HPDE6-E6E7 (cell line): ENCODE data around the gene TSPYL1.
"Not testable (repeated sequence)": the region's sequence is repeated elsewhere in the genome, so short reads cannot be mapped to it uniquely, and the experiment has no call there.

Experiments used
- DNase-seq: peaks from one replicate; pipeline ENCODE4 v3.0.0; 2011; ENCODE audit warnings: missing footprints; ENCODE audit errors: extremely low spot score

TSPYL1 gene

DNA sequence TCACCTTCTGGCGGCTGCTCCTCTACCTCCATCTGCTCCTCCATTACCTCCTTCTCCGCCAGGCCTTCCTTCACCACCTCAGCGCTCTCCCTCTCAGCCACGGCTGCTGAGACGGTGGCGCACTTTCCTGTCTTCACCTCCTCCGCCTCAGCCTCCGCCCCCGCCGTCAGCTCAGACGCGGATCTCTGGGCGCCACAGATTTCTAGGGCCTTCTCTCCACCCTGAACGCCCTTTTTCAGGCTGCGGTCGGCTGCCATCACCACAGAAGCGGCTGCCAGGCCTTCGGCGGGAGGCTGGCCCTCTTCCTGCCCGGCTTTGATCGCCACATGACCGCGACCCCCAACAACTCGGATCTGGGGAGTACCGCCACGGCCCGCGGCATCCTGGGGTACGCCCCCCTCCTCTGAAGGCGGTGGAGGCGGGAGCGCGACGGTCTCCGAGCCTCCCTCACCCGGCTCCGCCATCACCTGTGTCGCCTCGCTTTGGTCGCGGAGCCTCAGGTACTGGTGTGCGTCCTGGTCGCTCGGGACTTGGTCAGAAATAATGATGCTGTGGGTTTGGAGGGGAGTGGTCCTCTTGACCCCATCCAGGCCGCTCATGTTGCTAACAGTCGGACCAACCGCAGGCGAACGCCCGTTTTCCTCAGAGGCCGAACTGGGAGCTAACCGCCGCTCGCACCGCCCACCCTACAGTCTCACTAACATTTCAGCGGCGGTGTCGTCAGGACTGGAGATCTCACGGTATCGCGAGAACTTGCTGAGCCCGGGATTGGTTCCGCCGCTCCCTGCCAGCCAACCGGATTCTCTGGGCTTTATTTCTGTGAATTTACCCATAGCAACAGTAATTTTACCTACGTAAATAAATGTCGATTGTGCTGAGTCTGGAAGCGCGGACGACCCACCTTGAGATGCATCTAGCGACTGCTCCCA lies at the start of gene TSPYL1:
TSS of gene TSPYL1 (minus strand) at position 699 of the 929 bp plus-strand sequence. CDS start at position 599, 100 bp downstream.
- peak; percentile 92 for DNase-seq

DNA sequence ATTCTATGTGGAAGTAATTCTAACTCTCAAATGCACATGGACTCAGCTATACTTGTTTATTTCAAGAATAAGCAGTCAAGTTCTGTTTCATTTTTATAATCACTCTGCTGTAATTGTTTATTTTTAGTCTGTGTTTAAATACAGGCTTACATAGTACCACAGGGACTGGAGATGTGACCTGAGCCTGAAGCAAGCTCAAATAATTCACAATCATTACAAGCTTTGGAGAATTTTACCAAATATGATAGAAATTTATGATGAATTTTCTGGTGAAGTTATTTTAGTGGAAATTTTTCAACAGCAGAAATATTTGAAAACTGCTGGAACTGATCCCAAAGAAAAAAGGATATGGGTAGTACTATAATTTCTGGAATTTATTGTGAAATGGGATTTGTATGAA lies 49.4 kb upstream of the TSPYL1 start:
- no peak for DNase-seq

DNA sequence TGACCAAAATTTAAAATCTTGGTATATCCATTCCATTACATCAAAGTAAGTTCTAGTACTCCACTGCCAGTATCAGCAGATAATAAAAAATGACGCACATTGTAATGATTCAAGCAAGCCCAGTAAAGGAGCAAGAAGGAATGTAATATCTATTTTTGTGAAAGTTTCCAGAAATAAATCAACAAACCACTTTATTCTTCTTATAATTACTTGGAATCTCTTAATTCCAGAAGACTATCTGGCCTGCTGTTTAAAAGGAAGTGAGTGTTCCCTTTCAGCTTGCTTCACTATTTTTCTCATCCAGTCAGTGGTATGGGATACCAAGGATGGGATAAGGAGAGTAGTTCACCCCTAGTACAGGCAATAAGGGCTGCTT lies 48.8 kb upstream of the TSPYL1 start:
- no peak for DNase-seq

DNA sequence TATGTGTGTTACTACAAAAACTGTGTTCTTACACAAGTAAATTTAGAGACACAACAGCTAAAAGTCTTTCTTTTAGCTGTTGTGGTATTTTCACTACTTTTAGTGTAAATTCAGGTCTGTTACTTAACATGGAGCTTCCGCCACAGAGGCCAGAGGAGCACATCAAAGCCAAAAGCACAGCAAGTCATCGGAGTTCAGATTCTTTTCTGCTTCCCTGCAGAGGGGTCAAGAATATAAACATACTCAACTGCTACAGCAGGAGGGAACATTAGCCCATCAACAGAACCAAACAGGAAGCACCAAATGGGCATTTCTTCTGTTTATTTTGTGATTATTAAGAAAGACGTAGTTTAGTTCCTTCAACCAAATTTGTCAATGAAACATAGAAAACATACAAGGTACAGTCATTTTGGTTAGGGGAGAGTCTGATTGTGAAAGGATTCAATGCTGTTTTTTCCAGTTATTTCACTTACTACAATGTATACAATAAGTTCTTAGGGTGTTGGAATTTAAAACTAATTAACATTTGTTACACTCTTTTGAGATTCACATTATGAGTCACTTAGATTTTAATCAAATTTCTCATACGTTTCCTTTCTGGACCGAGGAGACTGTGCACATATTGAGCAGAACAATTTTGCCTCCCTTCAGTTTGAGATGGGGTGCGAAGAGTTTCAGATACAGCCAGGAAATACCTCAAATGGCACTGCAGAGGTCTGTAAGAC lies 48.2 kb upstream of the TSPYL1 start:
- no peak for DNase-seq

DNA sequence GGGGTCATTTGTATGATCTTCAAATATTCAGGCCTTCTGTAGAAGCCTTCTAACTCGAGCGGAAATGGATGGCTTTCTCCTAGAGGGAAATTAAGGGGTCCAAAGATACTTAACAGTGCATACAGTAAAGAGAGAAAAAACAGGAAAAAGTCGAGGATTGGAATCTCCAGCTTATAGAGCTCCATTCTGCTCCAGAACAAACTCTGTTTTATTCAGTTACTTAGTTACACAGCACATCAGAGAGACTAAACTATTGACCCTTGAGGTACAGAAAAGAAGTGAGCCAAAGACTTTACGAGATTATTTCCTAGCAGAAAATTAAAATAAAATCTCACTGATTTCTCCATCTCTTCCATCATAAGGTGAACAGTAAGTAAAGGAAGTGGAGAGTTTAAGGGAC lies 47.3 kb upstream of the TSPYL1 start:
- no peak for DNase-seq

DNA sequence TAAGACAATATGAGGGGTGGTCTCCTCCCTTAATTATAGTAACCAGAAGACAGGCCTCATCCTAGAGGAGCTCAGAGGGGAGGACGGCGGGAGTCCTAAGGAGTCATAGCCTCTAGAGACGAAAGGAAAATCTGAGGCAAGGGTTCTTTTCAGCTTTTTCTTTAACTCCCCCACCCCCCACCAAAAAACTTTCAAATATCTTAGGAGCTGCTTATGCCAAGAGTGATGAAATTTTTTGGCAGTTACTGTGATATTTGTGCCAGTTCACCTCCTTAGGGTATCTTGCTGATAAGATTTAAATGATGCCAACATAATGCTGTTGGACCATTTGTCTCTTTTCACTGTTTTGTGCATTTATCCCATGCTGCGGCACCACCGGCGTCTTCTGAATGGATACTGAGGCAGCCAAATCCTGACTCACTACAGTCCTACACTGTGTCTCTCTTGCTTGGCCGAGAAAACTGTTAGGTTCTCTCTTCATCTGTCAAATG lies 46.5 kb upstream of the TSPYL1 start:
- DNase-seq: no peak

DNA sequence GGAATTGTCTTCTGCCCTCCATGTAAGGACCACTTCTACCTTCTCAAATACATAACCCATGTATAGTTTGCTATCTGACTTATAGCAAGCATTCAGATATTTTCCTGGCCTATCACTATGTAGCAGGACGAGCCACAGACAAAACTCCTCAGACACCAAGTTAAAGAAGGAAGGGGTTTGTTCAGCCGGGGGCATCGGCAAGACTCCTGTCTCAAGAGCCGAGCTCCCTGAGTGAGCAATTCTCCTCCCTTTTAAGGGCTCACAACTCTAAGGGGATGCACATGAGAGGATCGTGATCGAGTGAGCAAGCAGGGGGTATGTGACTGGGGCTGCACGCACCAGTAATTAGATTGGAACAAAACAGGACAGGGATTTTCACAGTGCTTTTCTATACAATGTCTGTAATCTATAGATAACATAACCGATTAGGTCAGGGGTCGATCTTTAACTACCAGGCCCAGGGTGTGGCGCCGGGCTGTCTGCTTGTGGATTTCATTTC lies 46.0 kb upstream of the TSPYL1 start:
- not testable (repeated sequence) for DNase-seq

DNA sequence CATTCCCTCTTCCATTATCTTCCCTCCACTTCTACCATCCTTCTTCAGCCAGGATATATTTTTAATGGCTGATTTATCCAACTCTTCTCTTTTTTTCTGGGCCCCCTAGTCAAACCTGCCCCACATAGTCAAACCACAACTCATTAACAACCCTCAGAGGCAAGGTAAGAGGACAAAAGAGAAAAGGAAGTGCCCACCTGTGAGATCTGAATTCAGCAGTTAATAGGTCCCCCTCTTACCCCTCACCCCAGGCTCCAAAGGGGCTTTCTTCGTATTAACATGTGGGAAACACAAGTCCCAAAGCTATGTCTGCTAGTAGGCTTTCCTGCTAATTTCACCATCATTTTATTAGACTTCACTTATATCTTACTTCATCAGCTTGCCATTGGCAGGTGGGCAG lies 44.1 kb upstream of the TSPYL1 start:
- DNase-seq: no peak

DNA sequence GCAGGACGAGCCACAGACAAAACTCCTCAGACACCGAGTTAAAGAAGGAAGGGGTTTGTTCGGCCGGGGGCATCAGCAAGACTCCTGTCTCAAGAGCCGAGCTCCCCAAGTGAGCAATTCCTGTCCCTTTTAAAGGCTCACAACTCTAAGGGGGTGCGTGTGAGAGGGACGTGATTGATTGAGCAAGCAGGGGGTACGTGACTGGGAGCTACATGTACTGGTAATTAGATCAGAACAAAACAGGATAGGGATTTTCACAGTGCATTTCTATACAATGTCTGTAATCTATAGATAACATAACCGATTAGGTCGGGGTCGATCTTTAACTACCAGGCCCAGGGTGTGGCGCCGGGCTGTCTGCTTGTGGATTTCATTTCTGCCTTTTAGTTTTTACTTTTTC lies 42.2 kb upstream of the TSPYL1 start:
- DNase-seq: not testable (repeated sequence)

DNA sequence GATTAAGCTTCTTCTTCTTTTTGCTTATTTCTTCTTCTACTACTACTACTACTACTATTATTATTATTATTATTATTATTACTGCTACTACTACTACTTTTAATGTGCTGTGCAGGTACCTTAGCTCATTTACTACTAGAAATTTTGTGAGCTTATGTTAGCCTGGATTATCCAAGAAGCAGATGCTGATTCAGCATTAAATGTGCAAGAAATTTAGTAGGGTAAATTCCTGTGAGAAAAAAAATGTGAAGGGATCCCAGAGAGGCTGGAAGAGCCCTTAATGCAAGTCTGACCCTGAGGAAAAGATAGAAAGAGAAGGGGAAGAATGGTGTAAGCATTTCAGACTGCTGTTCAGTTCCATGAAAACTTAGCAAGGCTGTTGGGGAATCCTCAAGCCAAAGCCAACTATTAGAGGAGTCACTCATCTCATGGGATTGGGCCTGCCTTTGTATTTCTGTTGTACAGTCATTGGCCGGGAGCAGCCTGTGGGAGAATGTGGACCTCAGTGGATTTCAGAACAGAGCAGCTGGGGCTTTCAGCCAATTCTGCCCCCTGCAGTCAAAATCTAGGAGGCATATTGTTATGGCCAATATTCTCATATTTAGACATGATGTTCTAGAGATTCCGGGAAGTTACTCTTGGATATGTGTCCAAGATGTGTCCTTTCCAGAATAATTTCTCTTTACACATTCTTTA lies 37.2 kb upstream of the TSPYL1 start:
- DNase-seq: no peak

DNA sequence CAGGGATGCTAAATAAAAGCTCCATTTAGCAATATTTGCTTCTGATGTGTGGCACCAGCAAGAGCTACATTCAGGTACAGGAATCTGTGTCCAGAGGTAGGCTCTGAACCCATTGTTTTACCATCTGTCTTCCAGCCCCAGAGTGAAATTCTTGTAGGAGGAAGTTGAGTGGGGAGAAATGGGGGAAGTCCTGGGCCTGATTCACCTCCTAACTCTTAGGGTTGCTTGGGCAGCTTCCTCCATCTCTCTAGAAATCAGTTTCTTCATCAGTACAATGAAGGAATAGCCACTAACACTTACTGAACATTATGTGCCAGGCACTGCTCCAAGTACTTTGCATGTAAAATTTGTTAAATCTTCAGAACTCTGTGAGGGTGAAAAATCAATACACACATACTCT lies 35.1 kb upstream of the TSPYL1 start:
- DNase-seq: no peak

DNA sequence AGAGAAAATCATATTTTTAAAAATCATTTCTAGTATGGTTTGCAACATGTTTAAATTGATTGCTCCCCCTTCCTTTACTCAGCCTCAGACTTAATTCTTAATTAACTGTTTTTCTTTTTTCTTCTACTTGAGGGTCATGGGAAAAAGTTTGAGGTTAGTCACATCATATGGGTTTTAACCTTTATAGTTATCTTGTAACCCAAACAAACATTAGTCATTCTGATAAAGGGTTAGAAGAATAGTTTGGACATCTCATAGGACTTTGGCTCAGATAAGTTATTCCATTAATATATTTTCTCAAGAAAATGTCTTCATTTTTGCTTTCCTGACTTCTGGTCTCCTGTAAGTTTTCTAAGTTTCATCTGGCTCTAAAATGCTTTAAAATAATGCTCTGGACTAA lies 34.5 kb upstream of the TSPYL1 start:
- DNase-seq: no peak

DNA sequence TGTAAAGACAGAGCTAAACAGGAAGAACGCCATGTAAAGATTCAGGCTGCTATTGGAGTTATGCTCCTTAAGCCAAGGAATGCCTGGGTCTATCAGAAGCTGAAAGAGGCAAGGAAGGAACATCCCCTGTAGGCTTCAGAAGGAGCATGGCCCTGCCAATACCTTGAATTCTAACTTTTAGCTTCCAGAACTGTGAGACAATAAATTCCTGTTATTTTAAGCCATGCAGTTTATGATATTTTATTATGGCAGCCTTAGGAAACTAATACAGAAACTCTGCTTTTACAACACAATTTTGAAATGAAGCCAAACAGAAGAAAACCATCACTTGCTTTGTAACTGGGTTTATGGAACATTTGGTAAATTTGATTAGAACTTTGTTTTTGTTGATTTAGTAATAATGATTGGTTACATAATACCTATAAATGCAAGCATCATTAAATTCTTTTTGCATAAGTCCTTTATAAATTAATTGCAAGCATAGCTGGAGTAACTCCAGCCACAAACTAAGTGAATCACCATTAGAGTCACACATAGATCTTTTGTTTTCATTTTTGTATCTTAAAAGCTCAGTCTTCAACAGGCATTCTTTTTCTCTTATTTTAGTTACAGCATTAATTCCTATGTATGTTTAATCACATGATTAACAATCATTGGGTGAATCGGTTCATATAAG lies 33.5 kb upstream of the TSPYL1 start:
- no peak for DNase-seq

DNA sequence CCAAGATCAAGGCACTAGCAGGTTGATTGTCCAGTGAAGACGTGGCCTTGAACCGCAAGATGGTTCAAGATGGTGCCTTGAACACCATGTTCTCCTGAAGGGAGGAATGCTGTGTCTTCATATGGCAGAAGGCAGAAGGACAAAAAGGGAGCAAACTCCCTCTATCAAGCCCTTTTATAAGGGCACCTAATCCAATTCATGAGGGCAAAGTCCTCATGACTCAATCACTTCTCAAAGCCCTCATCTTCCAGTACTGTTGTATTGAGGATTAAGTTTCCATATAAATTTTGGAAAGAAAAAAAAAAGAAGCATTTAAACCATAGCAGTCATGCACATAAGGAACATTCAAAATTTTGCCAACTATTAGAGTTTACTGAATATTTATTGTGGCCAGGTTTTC lies 29.9 kb upstream of the TSPYL1 start:
- DNase-seq: no peak

DNA sequence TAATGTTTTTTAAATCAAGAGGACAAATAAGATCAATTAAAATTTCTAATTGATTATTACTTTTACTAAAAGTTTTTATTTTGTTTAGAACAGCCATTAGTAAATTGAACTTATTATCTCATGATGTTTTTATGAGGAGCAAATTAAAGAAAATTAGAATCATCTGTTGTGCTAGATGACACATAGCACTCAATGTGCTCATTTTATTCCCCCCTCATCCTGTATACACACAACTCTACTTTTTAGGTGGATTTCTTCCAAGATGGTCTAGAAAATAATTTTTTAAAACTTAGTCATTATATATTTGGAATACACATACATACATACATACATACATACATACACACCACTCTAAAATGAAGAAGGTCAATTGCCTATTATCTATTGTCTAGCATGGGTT lies 29.3 kb upstream of the TSPYL1 start:
- DNase-seq: no peak

DNA sequence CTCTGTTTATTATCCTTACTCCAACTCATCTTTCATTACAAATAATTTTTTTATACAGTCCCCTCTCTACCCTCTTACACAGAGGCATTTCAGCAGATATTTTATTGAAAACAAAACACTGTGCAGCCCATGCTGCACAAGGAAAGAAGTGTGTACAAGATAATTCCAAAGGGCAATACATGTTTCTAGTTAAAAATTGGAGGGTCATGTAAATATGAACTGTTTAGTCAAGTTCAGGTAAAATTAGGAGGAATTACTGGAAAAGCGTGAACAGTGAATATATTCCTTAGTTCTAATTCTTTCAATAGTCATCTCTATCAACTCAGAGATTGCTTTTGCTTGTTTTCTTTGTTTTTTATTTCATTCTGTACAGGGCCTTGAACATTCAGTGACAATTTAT lies 27.9 kb upstream of the TSPYL1 start:
- no peak for DNase-seq

DNA sequence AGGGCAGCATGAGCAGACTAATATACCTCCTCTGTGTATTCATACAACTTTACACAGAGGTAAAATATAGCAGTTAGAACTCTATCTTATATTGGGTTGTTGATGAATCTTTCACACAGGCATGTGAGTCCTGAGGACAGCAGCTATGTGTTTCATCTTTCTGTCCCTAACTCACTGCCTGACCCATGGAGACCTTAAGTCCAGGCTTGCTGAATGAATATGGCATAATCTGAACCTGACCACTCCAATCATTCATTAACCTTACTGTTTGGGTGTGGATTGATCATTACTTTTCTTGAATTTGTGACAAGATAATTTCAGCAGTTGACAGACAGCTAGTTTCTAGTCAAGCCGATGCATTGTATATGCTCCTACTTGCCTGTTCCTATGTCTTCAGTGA lies 27.3 kb upstream of the TSPYL1 start:
- no peak for DNase-seq

DNA sequence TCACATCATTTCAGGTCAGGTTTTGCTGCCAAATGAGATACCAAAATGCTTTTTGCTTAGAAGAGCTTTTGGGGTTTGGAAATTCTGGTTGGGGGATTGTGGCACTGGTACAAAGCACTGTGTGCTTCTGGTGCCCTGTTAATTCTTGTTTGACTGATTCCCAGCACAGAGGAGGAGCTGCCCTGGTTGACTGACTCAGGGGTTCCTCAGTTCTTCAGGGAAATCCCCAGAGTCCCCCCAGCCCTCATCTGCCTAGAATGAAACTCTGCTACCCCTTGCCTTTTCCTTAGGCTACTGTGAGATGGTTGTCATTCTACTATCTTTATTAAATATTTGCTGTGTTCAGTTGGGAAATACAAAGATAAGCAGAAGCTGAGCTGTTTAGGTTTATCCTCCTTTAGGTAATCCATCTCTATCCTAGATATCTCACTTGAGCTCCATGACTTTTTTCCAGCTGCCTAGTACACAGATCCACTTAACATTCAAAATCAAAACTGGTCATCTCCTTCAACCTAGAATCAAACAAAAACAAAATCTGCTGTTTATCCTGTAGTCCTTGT lies 24.9 kb upstream of the TSPYL1 start:
- DNase-seq: no peak

DNA sequence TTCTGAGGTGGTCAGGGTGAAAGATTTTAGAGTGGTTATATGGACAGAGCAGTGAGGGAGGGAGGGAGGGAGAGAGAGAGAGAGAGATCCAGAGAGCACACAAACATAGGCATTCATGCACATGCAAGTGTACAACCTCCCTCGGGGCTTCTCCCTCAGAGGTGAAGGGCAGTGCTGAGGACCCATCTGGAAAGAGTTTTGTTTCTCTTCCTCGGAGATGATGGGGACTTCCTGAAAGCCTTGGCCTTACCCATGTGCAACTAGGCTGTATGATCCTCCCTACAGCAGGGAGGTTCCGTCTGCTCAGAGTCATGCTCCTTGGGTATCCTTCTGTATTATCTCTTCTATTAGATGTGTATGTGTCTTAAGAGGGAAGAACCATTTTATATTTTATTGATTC lies 21.4 kb upstream of the TSPYL1 start:
- DNase-seq: no peak

DNA sequence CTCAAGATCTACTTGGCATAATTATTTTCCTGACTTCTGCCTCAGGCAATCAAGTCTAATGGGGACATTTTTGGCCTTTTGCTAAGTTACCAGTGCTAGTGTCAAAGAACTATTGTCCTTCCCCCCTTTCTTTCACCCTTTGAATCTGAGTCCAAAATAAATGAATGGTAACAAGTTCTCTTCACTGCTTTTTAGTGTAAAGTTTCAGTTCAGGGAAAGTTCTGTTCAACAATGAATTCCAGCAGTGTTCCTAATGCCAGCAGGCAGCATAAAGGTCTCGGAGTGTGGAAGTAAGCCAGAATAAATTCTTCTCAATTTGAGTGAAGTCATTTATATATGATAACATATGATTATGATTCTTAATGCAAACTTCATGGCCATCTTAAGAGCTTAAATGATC lies 20.8 kb upstream of the TSPYL1 start:
- no peak for DNase-seq

DNA sequence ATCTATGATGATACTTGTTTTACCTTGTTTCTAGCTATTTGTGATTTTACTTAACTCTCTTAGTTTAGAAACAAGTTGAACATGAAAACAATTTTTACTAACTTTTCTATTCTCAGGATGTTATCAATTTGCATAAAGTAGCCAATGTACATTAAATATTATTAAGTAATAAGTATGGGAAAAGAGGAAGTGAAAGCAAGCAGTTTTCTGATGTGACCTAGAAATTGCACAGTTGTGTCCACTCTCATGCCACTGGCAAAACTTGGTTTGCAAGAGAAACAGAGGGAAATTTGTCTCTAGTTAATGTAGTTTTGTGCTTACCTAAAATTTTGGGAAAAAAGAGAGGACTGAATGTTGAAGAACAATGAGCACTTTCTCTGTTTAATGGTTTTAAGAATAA lies 19.2 kb upstream of the TSPYL1 start:
- DNase-seq: no peak
